ENCODE results near the gene VSIG10.

Gene VSIG10

GRCh38 chr12:118059341-118060191, 44.2 kb downstream of the VSIG10 start:
- no peak for DNase-seq (ENCODE audit: low spot score)

DNA sequence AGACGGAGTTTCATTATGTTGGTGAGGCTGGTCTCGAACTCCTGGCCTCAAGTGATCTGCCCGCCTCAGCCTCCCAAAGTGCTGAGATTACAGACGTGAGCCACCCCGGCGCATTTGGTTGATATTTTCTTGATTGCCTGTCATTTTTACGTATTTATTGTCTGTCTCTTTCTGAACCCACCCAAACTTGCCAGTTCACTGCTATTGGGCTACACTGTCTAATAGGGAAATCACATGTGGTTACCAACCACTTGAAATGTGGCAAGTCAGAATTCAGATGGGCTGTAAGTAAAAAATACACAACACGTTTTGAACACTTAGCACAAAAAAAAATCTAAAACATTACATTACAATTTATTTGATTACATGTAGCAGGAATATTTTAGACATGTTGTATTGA, 44.9 kb downstream of the VSIG10 start:
- no peak for DNase-seq (ENCODE audit: low spot score)

- DNase-seq (ENCODE audit: low spot score), result no peak
These were observed 45.6 kb downstream of the VSIG10 start for GRCh38 chr12:118058227-118058626.

GRCh38 chr12:118055865-118056773, 47.7 kb downstream of the VSIG10 start:
- DNase-seq (ENCODE audit: low spot score), result no peak

GRCh38 chr12:118055144-118055557, 48.7 kb downstream of the VSIG10 start:
- DNase-seq (ENCODE audit: low spot score), result peak; percentile 35

- DNase-seq (ENCODE audit: low spot score), result no peak
These were observed 50.5 kb downstream of the VSIG10 start for GRCh38 chr12:118053071-118053985.

GRCh38 chr12:118052324-118053070, 51.3 kb downstream of the VSIG10 start:
- DNase-seq (ENCODE audit: low spot score), result peak; percentile 77

GRCh38 chr12:118050972-118051910, 52.6 kb downstream of the VSIG10 start:
- DNase-seq (ENCODE audit: low spot score), result no peak

DNA sequence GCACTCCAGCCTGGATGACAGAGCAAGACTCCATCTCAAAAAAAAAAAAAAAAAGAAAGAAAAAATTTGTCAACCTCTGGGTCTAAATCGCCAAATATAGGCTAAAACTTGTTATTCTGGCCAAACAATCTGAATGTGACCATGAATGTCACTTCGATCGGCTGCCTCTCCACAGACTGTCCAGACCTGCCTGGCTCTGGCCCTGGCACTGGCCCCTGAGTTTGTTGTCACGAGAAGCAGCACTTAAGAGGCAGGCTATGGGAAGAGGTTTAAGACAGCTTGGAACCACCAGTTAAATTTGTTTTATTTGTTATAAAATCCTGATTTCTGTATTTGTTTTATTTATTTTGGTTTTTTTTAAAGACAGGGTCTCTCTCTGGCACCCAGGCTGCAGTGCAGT, 57.4 kb downstream of the VSIG10 start:
- no peak for DNase-seq (ENCODE audit: low spot score)

DNA sequence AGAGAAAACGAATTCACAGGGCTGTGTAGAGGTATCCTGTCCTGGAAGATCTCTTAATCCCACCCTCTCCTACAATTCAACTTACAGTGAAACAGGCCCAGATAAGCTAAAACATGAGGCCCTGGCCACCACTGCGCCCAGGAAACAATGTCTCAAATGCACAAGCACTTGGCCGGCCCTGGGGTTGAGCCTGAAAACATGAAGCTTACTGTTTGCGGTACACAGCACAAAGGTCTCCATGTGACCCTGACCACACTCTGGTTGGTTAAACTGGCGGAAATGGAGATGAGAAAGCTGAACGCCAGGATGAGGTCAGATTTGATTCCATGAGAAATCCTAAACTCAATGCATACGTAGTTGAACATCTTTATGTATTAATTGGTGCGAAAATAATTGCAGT, 59.2 kb downstream of the VSIG10 start:
- DNase-seq (ENCODE audit: low spot score), result no peak

GRCh38 chr12:118044075-118044474, 59.7 kb downstream of the VSIG10 start:
- DNase-seq (ENCODE audit: low spot score), result no peak

DNA sequence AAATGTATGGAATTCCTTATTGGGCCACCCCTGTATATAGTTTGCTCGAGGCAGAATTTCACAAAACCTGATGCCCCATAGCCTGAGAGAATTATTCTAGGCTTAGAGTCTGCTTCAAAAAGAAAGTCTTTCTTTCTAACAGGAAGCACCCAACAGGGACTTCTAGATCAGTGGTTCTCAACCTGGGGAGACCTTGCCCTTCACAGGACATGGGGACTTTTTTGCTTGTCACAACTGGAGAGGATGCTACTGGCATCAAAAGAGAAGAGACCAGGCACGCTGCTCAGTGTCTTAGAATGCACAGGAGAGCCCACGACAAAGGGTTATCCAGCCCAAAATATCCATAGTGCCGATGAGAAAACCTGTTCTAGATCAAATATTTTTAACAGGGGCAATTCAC, 61.7 kb downstream of the VSIG10 start:
- DNase-seq (ENCODE audit: low spot score), result no peak

DNA sequence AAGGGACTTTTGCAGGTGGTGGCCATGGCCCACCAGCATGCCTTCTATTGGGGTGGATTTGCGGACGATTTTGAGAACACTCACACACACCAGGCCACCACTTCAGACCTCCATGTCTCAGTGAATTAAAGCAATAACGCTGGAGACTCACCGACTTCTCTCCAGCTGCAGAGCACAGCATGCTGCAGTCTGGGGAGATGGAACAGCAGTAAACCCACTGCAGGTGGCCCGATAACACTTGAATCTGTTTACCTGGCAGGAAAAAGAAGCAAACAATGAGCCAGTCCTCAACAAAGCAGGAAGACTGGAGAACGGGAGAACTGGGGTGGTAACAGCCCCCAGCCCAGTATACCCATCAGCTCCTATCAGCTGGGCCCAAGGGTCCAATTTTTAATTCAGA, 65.7 kb downstream of the VSIG10 start:
- no peak for DNase-seq (ENCODE audit: low spot score)

- DNase-seq (ENCODE audit: low spot score), result no peak
These were observed 67.0 kb downstream of the VSIG10 start for GRCh38 chr12:118036672-118037411.

GRCh38 chr12:118035190-118036041, 68.4 kb downstream of the VSIG10 start:
- DNase-seq (ENCODE audit: low spot score), result no peak

GRCh38 chr12:118034429-118035189, 69.2 kb downstream of the VSIG10 start:
- DNase-seq (ENCODE audit: low spot score), result no peak

DNA sequence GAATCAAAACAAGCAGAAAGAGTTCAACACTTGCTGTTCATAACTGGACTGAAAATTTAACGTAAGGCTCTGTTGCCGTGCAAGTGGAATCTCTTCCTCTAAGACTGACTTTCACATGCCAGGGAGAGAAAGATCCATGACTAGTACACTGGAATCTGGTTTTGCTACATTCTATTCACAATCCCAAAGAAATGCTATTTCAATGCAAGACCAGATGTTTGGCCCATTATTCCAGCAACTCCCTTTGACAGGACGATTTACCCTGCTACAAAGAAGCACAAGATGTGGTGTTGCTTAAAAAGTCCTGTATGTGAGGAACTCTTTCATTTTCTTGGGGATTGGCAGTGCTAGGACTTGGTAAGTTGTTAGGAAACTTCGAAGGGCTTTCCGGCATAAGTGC, 69.9 kb downstream of the VSIG10 start:
- DNase-seq (ENCODE audit: low spot score), result no peak

- no peak for DNase-seq (ENCODE audit: low spot score)
These were observed 70.5 kb downstream of the VSIG10 start for GRCh38 chr12:118033323-118033722.
